HG02571 (cell line): ENCODE data around the gene CRLF3.
"Not testable (repeated sequence)": the region's sequence is repeated elsewhere in the genome, so short reads cannot be mapped to it uniquely, and the experiment has no call there.

Source experiments
- ATAC-seq: cut with Tn5 transposase; IDR thresholded peaks from one replicate; pipeline ENCODE4 v1.9.1; 2021; ENCODE audit warnings: mild to moderate bottlenecking, moderate library complexity; ENCODE audit not compliant: unreplicated experiment

The CRLF3 gene, protein sequence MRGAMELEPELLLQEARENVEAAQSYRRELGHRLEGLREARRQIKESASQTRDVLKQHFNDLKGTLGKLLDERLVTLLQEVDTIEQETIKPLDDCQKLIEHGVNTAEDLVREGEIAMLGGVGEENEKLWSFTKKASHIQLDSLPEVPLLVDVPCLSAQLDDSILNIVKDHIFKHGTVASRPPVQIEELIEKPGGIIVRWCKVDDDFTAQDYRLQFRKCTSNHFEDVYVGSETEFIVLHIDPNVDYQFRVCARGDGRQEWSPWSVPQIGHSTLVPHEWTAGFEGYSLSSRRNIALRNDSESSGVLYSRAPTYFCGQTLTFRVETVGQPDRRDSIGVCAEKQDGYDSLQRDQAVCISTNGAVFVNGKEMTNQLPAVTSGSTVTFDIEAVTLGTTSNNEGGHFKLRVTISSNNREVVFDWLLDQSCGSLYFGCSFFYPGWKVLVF

DNA sequence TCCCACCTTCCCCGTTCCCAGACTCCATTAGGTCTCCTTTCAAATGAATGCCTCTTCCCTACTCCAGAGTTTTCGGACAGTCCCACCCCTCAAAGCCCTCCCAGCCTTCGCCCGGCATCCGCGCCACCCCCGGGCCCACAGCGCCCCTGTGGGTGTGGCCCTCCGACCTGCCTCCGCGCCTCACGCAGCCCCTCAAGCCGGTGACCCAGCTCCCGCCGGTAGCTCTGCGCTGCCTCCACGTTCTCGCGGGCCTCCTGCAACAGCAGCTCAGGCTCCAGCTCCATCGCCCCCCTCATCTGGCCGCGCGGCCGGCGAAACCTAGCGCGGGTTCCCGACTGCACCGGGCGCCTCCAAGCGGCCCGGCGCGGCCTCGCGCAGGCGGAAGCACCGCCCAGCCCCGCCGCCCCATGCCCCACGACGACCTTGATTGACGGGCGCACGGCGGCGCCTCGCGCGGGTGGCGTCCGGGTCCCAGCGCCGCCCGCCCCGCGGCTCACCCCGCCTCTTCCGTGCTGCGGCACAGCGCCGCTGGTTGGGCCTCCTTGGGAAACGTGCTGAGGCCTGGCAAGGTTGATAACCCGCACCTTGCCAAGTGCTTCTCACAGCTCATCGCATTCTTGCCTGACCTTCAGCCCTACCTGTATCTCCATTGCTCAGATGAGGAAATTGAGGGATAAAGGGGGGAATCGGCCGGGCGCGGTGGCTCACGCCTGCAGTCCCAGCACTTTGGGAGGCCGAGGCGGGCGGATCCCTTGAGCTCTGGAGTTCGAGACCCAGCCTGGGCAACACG is at the start of gene CRLF3:
Gene CRLF3, minus strand, starts transcription at position 337 of the 790 bp plus-strand sequence. Its CDS starts 41 bp downstream, at position 296.
- ATAC-seq = peak; percentile 86

DNA sequence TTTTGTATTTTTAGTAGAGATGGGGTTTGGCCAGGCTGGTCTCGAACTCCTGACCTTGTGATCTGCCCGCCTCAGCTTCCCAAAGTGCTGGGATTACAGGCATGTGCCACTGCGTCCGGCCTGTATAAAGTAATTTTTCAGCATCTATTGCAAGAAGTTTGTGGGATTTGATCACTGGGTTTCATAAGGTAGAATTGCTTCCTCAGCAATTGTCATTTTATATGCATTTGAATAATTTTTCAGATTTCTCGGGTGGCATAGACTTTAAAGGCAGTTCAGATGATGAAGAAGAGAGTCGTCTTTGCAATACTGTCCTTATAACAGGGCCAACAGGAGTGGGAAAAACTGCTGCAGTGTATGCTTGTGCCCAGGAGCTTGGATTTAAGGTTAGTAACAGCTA is 44.5 kb upstream of the CRLF3 start:
- ATAC-seq = no peak

DNA sequence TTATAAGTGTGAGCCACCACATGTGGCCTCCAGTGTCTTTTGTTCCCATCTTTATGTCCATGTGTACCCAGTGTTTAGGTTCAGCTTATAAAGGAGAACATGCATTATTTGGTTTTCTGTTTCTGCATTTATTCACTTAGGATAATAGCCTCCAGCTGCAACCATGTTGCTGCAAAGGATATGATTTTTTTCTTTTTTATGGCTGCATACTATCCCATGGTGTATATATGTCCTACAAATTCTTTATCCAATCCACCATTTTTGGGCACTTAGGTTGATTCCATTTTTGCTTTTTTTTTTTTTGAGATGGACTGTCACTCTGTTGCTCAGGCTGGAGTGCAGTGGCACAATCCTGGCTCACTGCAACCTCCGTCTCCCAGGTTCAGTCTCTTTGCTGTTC is 40.1 kb upstream of the CRLF3 start:
- no peak for ATAC-seq

DNA sequence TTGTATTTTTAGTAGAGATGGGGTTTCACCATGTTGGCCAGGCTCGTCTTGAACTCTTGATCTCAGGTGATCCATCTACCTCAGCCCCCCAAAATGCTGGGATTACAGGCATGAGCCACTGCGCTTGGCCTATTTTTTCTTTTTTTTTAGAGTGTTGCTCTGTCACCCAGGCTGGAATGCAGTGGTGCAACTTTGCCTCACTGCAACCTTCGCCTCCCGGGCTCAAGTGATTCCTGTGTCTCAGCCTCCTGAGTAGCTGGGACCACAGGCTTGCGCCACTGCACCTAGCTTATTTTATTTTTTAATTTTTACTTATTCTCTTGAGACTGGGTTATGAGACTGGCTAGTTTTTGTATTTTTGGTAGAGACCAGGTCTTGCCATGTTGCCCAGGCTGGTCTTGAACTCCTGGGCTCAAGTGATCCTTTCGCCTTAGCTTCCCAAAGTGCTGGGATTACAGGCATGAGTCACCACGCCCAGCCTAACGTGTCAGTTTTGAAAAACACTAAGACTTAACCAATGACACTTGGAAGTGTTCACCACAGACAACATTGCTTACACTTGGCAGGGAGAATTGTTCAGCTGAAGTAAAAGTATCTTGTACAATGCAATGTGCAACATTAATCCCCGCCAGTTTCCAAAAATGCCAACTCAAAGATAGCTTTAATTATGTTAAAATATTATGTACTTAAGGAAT is 34.2 kb upstream of the CRLF3 start:
- ATAC-seq = no peak

DNA sequence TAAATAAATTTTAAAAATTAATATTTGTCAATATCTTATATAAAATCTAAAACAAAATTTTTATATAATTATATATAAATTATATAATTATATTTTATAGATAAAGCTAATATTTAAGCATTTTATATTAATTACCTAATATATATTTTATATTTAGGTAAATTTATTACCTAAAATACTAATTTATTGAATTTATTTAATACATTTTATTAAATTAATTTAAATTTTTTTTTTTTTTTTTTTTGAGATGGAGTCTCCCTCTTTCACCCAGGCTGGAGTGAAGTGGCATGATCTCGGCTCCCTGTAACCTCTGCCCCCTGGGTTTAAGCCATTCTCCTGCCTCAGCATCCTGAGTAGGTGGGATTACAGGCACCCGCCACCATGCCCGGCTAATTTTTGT is 29.7 kb upstream of the CRLF3 start:
- no peak for ATAC-seq

DNA sequence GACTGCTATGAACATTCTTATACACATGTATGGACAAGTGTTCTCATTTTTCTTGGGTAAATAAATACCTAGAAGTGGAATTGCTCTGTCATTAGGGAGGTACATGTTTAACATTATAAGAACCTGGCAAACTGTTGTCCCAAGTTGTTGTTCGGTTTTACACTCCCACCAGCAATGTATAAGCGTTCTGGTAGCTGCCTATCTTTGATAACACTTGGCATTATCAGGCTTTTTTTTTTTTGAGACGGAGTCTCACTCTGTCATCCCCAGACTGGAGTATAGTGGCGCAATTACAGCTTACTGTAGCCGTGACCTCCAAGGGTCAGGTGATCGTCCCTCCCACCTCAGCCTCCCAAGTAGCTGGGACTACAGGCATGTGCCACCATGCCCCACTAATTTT is 23.5 kb upstream of the CRLF3 start:
- no peak for ATAC-seq

DNA sequence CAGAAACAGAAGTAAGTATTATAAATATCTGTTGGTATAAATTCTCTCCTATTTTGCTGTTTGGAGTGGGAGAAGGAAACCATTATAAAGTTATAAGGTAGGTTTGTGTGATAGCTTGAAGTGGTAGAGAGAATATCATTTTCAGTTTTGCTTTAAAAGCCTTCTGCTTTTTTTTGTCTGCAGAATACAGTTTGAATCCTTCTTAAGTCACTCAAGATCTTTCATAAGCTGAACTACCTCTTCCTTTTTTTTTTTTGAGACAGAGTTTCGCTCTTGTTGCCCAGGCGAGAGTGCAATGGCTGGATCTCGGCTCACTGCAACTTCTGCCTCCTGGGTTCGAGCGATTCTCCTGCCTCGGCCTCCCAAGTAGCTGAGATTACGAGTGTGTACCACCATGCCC is 16.3 kb upstream of the CRLF3 start:
- ATAC-seq = no peak

DNA sequence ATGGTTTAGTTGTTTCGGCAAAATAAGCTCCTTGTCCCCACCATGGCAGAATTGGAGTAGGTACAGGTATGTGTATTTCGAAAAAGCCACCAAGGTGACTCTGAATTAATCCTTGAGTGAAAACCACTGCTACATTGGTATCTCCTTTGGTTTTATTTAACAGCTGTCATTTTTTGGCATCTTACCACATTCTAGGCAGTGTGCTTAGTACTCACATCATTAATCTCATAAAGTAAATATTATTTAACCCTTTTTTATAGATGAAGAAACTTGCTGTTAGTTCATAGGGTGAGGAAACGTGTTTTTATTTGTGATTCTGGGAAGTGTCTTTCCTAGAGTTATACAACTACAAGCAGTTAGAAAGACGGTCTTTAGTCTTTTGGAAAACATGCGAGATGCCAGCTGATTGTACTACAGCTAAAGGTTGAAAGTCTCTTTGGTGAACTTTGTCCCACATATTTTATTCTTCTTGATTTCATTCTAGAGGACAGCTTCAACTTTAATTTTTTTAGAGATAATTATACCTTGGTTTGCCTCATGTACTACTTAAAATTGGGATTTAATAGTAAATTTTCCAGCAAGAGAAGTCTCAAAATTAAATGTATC is 13.8 kb upstream of the CRLF3 start:
- ATAC-seq = no peak

DNA sequence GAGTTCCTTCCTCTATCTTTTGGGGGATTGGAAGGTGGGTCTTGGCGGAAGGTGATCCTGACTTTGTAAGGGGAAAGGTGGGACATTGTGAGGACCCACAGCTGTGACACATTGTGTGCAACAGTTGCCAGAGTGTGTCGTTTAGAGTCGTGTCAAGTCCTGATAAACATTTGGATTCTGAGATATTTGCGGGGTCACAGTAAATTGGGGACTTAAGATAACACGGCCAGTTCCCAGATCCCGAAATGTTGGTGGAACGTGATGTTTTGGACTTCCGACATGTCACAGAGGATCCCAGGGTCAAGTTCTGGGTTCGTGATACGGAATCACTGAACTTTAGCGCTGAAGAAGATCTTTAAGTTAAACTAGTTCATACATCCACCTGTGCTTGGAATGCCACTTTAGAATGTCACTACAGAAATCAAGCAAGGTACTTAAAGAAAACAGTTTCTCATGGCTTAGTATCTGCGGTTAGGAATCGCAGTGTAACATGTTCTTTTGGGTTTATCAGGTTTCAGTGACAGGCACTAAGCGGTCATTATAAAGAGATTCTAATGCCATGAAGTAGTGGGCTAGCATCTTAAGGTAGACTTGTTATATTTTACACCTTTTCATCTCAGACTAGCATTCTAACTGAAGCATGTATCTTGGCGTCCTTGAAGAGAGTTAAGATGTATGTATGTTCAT is 8.1 kb upstream of the CRLF3 start:
- no peak for ATAC-seq

DNA sequence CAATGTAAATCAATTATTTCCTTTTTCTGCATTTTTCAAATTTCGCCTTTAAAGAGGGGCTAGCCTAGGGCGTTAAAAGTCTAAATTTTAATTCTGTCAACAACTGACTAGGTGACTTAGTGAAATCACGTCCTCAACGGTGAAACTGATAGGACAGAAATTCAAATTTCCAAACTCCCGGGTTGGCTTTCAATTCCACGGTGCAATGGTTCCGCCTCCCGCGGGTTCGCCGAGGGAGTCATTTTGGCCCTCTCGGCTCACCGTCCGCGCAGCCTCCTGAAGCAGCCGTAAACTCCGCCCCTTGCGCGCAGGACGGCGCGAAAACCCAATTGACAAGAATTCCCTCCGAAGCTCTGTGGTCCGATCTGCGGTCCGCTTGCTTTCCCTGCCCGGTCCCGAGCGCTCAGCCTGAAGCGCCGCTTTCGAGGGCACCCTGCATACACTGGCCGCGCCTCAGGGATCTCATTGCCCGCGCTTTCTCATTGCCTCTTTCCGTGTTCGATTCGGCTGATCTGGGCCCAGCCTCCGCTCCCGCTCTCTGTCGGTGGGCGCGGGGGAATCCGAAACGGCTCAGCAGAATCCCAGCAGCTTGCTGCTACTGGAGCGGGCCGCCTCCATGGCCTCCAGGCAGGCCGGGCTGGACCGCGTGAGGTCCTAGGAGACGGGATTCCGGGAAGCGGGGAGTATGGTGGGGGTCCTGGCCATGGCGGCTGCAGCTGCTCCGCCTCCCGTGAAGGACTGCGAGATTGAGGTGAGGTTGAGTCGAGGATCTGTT is 7.4 kb upstream of the CRLF3 start, which contains the start of gene ATAD5:
Gene ATAD5, plus strand, starts transcription at position 304 of the 775 bp plus-strand sequence. Its CDS starts 382 bp downstream, at position 686.
- ATAC-seq = peak; percentile 78

DNA sequence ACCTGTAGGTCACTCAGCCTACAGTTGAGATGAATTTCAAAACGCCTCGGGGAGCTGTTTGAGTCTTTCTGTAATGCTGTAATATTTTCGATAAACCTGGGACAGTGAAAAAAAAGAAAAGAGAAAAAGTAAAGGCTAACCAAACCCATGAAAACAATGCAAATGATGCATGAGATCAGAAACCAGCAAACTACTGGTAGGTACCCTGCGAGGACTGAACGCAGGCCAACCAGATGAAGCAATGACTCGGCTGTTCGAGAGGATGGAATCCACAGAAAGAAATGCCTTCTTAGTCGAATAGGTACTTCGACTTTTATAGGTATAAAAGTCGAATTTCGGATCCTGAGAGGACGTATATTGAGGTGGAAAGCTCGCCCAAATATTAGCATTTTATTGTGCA is 6.8 kb upstream of the CRLF3 start:
- ATAC-seq = no peak

DNA sequence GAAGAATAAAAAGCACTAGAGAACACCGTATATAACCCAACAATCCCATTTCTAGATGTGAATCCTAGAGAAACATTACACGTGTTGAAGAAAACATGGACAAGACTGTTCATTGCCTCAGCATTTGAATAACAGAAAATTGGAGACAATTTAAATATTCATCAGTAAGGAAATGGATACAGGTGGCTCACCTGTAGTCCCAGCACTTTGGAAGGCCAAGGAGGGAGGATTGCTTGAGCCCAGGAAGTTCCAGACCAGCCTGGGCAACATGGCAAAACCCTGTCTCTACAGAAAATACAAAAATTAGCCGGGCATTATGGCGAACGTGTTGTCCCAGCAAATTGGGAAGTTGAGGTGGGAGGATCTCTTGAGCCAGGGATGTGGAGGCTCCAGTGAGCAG is 4.5 kb upstream of the CRLF3 start:
- ATAC-seq = no peak

DNA sequence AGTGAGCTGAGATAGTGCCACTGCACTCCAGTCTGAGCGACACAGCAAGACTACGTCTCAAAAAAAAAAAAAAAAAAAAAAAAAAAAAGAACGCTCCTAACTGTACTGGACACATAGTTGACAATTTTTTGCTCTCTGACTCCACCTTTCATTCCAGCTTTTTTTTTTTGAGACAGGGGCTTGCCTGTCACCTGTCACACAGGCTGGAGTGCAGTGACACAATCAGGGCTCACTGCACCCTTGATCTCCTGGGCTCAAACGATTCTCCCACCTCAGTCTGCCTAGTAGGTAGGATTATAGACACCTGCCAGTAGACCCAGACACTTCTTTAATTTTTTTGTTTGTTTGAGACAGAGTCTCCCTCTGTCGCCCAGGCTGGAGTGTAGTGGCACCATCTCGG is 2.6 kb upstream of the CRLF3 start:
- no peak for ATAC-seq

DNA sequence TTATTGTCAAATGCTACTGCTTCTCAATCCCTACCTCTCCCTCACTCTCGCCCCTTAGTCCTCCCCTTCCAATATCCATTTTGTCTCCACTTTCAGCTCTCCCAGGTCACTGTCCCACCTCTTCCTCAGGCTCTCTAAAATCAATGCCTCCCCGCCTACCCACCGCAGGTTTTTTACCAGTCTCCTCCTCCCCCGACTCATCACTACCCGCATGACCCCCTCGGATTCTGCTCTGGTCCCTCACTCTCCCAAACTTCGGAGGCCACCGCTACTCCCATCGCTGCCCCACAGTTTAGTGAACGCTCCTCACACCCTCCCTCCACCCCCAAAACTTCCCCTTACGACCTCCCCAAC is 513 bp downstream of the CRLF3 start:
- ATAC-seq = no peak

DNA sequence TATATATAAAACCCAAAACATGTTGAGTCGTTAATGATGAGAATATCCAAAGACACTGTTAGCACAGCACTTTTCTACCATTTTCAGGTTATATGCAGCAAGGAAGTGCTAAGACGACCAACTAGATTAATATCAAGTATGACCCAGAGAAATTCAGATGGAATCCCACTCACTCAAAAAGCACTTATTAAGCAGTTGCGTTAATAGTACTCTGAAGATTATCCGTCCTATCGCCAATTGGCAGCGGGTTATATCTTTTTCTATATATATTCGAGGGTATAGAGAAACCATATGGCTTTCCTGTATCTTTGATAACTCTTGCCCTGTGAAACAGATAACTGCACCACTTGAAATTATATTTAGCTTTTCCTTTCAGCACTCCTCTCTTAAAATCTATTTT is 1.1 kb downstream of the CRLF3 start:
- ATAC-seq = no peak

DNA sequence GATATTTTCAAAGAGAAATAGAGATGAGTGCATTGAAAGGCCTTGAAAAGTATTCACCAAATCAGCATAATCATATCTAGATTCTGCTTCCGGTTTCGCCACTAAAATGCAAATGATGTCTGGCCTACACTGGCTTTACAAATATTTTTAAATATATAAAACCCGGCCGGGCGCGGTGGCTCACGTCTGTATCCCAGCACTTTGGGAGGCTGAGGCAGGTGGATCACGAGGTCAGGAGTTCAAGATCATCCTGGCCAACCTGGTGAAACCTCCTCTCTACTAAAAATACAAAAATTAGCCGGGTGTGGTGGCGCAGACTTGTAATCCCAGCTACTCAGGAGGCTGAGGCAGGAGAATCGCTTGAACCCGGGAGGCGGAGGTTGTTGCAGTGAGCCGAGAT is 1.6 kb downstream of the CRLF3 start:
- not testable (repeated sequence) for ATAC-seq

DNA sequence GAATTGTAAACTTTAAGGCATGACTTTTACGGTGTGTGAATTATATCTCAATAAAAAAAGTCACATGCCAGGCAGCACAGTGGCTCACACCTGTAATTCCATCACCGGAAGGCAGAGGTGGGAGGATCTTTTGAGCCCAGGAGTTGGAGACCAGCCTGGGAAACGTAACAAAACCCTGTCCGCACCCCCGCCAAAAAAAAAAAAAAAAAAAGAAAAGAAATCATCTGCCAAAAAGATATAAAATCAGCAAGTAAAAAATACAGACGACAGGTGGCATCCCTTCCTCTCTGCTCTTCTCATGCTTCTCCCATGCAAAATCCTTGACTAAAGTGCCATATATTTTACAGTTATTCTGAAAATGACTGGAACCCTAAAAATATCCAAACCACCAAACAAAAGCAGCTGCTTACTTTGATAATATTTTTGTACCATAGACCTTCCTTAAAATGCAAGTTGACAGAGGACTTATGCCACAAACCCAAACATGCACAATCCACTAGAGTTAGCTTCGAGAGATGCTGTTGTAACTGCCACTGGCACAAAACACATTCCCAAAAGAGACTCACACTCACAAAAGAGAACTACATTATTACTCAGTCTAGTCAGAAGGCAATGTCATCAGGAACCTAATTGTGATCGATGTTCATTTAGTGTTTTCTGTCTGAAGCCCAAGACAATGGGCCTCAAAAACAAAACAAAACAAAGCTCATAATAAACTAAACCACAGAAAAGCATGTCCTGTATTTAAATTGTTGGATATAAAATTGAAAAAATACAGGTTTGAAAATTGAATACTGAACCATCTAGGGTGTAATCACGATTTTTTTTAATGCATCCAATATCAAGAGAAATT is 2.4 kb downstream of the CRLF3 start:
- ATAC-seq = no peak

DNA sequence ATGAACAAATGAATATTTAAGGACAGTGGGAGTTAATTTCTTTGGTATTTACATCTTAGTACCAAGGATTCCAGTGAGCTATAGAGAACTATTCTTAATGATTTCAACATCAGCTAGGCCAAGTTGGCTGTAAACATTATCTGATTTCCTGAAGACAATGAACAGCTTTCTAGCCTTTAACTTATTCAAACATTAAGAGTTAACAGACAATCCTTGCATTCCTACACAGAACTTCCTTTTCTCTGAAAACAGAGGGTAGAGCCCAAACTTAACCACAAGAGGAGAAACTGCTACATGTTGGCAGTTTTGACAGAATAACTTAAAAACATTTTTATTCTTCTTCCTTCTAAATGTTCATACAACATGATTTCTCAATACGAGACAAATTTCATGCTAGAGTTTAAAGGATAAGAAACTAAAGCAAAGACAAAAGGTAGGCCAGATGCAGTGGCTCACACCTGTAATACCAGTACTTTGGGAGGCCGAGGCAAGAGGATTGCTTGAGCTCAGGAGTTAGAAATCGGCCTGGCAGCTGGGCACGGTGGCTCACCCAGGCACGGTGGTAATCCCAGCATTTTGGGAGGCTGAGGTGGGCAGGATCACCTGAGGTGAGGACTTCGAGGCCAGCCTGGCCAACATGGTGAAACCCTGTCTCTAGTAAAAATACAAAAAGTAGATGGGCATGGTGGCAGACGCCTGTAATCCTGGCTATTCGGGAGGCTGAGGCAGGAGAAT is 4.4 kb downstream of the CRLF3 start:
- no peak for ATAC-seq
